IMR-90 (cell line): ENCODE measurements around the gene TMCC1. TPM values are rescaled to one million over a fixed set of nuclear protein-coding genes. Genes with fewer than 3 reads are reported as not detected.
A peak's percentile ranks its signal among the peaks of the same experiment; 100 is the strongest.

ENCODE experiments used
- ATAC-seq: fragments of 200-7000 bp; cut with Tn5 transposase; 2 replicates; pipeline ENCODE4 v1.9.1; 2020; ENCODE audit warnings: low read depth, mild to moderate bottlenecking, moderate library complexity
- BruUV-seq: library from RNA; stranded (reverse); fragments of 400-500 nt; replicated peaks from 2 replicates; lab custom pipeline; 2021; lab: Mats Ljungman, UMichigan
- CTCF ChIA-PET: fragments of 300-600 bp; formaldehyde crosslinking; extraction: SDS; loops from one replicate; lab custom pipeline; 2021; ENCODE audit warnings: antibody characterized with exemption; lab: Yijun Ruan, JAX
- POLR2A ChIA-PET: fragments of 300-600 bp; sonication (Branson Sonifier 250); formaldehyde crosslinking; loops from one replicate; lab custom pipeline; 2022; ENCODE audit warnings: antibody characterized with exemption; ENCODE audit not compliant: unreplicated experiment; lab: Charles Lee
- DNase-seq: peaks from one replicate; pipeline ENCODE4 v3.0.0; 2013
- H2AFZ ChIP-seq: replicated peaks from 2 replicates; pipeline ENCODE3; 2013; ENCODE audit warnings: low read length, mild to moderate bottlenecking; ENCODE audit not compliant: poor library complexity
- H2AK5ac ChIP-seq: 2 replicates; pipeline ENCODE4 v1.6.1; 2013; ENCODE audit warnings: low read depth, low read length, inconsistent platforms
- H2AK9ac ChIP-seq: replicated peaks from 2 replicates; pipeline ENCODE3; 2013; ENCODE audit warnings: mild to moderate bottlenecking, low read depth, low read length, moderate library complexity; ENCODE audit not compliant: poor library complexity
- H2BK120ac ChIP-seq: 2 replicates; pipeline ENCODE4 v1.6.1; 2013; ENCODE audit warnings: low read depth, low read length, inconsistent platforms
- H2BK15ac ChIP-seq: 3 replicates; pipeline ENCODE4 v1.6.1; 2013; ENCODE audit warnings: low read depth, low read length, inconsistent platforms
- H2BK20ac ChIP-seq: 2 replicates; pipeline ENCODE4 v1.6.1; 2013; ENCODE audit warnings: low read depth, mild to moderate bottlenecking, inconsistent platforms, low read length, moderate library complexity
- H2BK5ac ChIP-seq: 2 replicates; pipeline ENCODE4 v1.6.1; 2013; ENCODE audit warnings: mild to moderate bottlenecking, low read depth, low read length, inconsistent platforms; ENCODE audit not compliant: poor library complexity, severe bottlenecking
- H3K14ac ChIP-seq: replicated peaks from 2 replicates; pipeline ENCODE4 v1.6.1; 2013; ENCODE audit warnings: low read depth, low read length, inconsistent platforms
- H3K18ac ChIP-seq: 2 replicates; pipeline ENCODE4 v1.6.1; 2013; ENCODE audit warnings: low read depth, low read length, control low read depth
- H3K23ac ChIP-seq: 2 replicates; pipeline ENCODE4 v1.6.1; 2013; ENCODE audit warnings: low read depth, low read length, inconsistent platforms
- H3K27ac ChIP-seq: 2 replicates; pipeline ENCODE4 v1.5.1; 2013; ENCODE audit warnings: mild to moderate bottlenecking, control low read depth, low read length; ENCODE audit not compliant: insufficient read depth
- H3K27me3 ChIP-seq: 2 replicates; pipeline ENCODE4 v1.6.1; 2013; ENCODE audit warnings: low read length; ENCODE audit not compliant: control insufficient read depth, insufficient read depth
- H3K36me3 ChIP-seq: 2 replicates; pipeline ENCODE4 v1.6.1; 2013; ENCODE audit warnings: low read length, mixed read lengths; ENCODE audit not compliant: control insufficient read depth, insufficient read depth
- H3K4ac ChIP-seq: 2 replicates; pipeline ENCODE4 v1.6.1; 2013; ENCODE audit warnings: low read depth, low read length, inconsistent platforms
- H3K4me1 ChIP-seq: 2 replicates; pipeline ENCODE4 v1.6.1; 2013; ENCODE audit warnings: low read length, mixed read lengths; ENCODE audit not compliant: control insufficient read depth, insufficient read depth
- H3K4me2 ChIP-seq: 2 replicates; pipeline ENCODE4 v1.6.1; 2013; ENCODE audit warnings: low read depth, mild to moderate bottlenecking, control low read depth, low read length, moderate library complexity
- H3K4me3 ChIP-seq: 2 replicates; pipeline ENCODE4 v1.5.1; 2013; ENCODE audit warnings: low read depth, mild to moderate bottlenecking, control low read depth, low read length, moderate library complexity; ENCODE audit not compliant: insufficient read depth
- H3K56ac ChIP-seq: 2 replicates; pipeline ENCODE4 v1.6.1; 2013; ENCODE audit warnings: low read length, inconsistent platforms; ENCODE audit not compliant: insufficient read depth; ENCODE audit errors: extremely low read depth
- H3K79me1 ChIP-seq, 2 experiments: 2 replicates each; pipeline ENCODE4 v1.6.1; 2013; ENCODE audit warnings: low read length in 2 of 2, inconsistent platforms in 1 of 2, low read depth in 1 of 2
- H3K9ac ChIP-seq: 2 replicates; pipeline ENCODE4 v1.6.1; 2013; ENCODE audit warnings: low read depth, low read length, control low read depth
- H3K9me1 ChIP-seq: 2 replicates; pipeline ENCODE4 v1.6.1; 2013; ENCODE audit warnings: low read length, inconsistent platforms; ENCODE audit not compliant: insufficient read depth
- H3K9me3 ChIP-seq: 2 replicates; pipeline ENCODE4 v1.6.1; 2013; ENCODE audit warnings: low read length; ENCODE audit not compliant: control insufficient read depth, insufficient read depth
- H4K20me1 ChIP-seq: 2 replicates; pipeline ENCODE4 v1.6.1; 2013; ENCODE audit warnings: low read length, inconsistent platforms; ENCODE audit not compliant: insufficient read depth
- H4K5ac ChIP-seq: 2 replicates; pipeline ENCODE4 v1.6.1; 2013; ENCODE audit warnings: mild to moderate bottlenecking, low read depth, low read length, control low read depth
- H4K8ac ChIP-seq, 2 experiments: 2 replicates each; pipeline ENCODE4 v1.6.1; 2013; ENCODE audit warnings: low read depth in 2 of 2, low read length in 2 of 2, control low read depth in 1 of 2, inconsistent platforms in 1 of 2
- H4K91ac ChIP-seq: 2 replicates; pipeline ENCODE4 v1.6.1; 2013; ENCODE audit warnings: low read depth, low read length, inconsistent platforms; ENCODE audit not compliant: insufficient read depth
- BHLHE40 ChIP-seq: fragments of 150-350 bp; IDR thresholded peaks from 2 replicates; pipeline ENCODE4 v1.6.1; 2016; ENCODE audit warnings: mild to moderate bottlenecking, low read depth, low read length
- CEBPB ChIP-seq: IDR thresholded peaks from 2 replicates; pipeline ENCODE4 v1.6.1; 2012; ENCODE audit warnings: low read depth, low read length, improper control_type of control experiment
- CHD1 ChIP-seq: IDR thresholded peaks from 2 replicates; pipeline ENCODE4 v1.6.1; 2012; ENCODE audit warnings: low read depth, low read length, improper control_type of control experiment
- CTCF ChIP-seq: conservative IDR thresholded peaks from 2 replicates; pipeline ENCODE4 v1.5.1; 2012; ENCODE audit warnings: mild to moderate bottlenecking, low read depth, low read length, improper control_type of control experiment
- ELK1 ChIP-seq: fragments of 150-350 bp; IDR thresholded peaks from 2 replicates; pipeline ENCODE4 v1.6.1; 2016; ENCODE audit warnings: low read depth, mild to moderate bottlenecking, low read length, moderate library complexity, borderline replicate concordance
- FOS ChIP-seq: fragments of 150-350 bp; IDR thresholded peaks from 2 replicates; pipeline ENCODE4 v1.6.1; 2016; ENCODE audit warnings: low read depth, low read length
- MAFK ChIP-seq: IDR thresholded peaks from 2 replicates; pipeline ENCODE4 v1.6.1; 2012; ENCODE audit warnings: low read depth, low read length, improper control_type of control experiment
- MAZ ChIP-seq: IDR thresholded peaks from 2 replicates; pipeline ENCODE4 v1.6.1; 2012; ENCODE audit warnings: low read depth, mild to moderate bottlenecking, low read length, improper control_type of control experiment, moderate library complexity, borderline replicate concordance
- MXI1 ChIP-seq: IDR thresholded peaks from 2 replicates; pipeline ENCODE4 v1.6.1; 2012; ENCODE audit warnings: low read depth, mild to moderate bottlenecking, low read length, moderate library complexity, borderline replicate concordance
- POLR2A ChIP-seq: IDR thresholded peaks from 2 replicates; pipeline ENCODE4 v1.6.1; 2012; ENCODE audit warnings: mild to moderate bottlenecking, low read depth, low read length
- RAD21 ChIP-seq: IDR thresholded peaks from 2 replicates; pipeline ENCODE4 v1.6.1; 2012; ENCODE audit warnings: low read length, improper control_type of control experiment
- RCOR1 ChIP-seq: IDR thresholded peaks from 2 replicates; pipeline ENCODE4 v1.6.1; 2012; ENCODE audit warnings: mild to moderate bottlenecking, low read length, improper control_type of control experiment; ENCODE audit not compliant: insufficient replicate concordance
- RFX5 ChIP-seq: IDR thresholded peaks from 2 replicates; pipeline ENCODE4 v1.8.0; 2012; ENCODE audit warnings: low read depth, mild to moderate bottlenecking, low read length, moderate library complexity
- SMC3 ChIP-seq: fragments of 150-350 bp; IDR thresholded peaks from 2 replicates; pipeline ENCODE4 v1.6.1; 2016; ENCODE audit warnings: low read depth, mild to moderate bottlenecking, antibody characterized with exemption, low read length, moderate library complexity
- USF2 ChIP-seq: fragments of 150-350 bp; IDR thresholded peaks from 2 replicates; pipeline ENCODE4 v1.6.1; 2017; ENCODE audit warnings: mild to moderate bottlenecking, antibody characterized with exemption, low read length, low read depth
- WGBS, 2 experiments: methylation state at CpG; one replicate each; pipeline versions ENCODE4 v1.1.5 to v1.1.7; 2013; ENCODE audit warnings: missing lambda C conversion rate in 2 of 2; ENCODE audit not compliant: insufficient read length in 1 of 2; ENCODE audit errors: extremely low coverage in 2 of 2; 5-methylcytosine and 5-hydroxymethylcytosine counted together
- dilution Hi-C: fragments of 300-500 bp; cut with HindIII; formaldehyde crosslinking; loops from one replicate; pipeline ENCODE4 v1.14.3; 2018; ENCODE audit warnings: low sequenced_read_pairs; ENCODE audit not compliant: unreplicated experiment
- in situ Hi-C: fragments of 300-500 bp; cut with MboI; formaldehyde crosslinking; loops from 3 replicates; pipeline ENCODE4 v1.14.3; 2019; ENCODE audit warnings: low sequenced_read_pairs, inconsistent platforms, mixed read lengths
- intact Hi-C: fragments of 100-400 bp; cut with micrococcal nuclease; formaldehyde crosslinking; loops from 2 replicates; pipeline ENCODE4 v1.10.0; 2022
- polyA plus RNA-seq, 3 experiments: library from polyadenylated mRNA; depleted of rRNA; stranded (reverse); fragments of >200 nt; gene quantifications; 2 replicates each; pipeline ENCODE4 v1.2.3, GENCODE V29; 2012; ENCODE audit warnings: low replicate concordance in 1 of 3
- total RNA-seq: library from RNA; depleted of rRNA; stranded (reverse); fragments of >200 nt; gene quantifications from 2 replicates; pipeline ENCODE4 v1.2.3, GENCODE V29; 2012

The TMCC1 gene
- total and polyA plus RNA-seq, 2 of the 4 experiments (the other 2 are of a cell fraction), result 5.0 to 7.3 TPM

GRCh38 chr3:129855170-129855831 is 38.2 kb downstream of the TMCC1 start:
- dilution Hi-C loops, result no loop called here
- H2AFZ ChIP-seq, result no peak overlapping the region
- H3K4me1 ChIP-seq, result peaks cover 6% of the 10 kb centered on the region
- H3K9ac ChIP-seq, result no peak overlapping the region
- H3K4me3 ChIP-seq, result no peak overlapping the region
- peak overlapping the region; percentile 34; the same call in 1 of the 2 replicates for H4K5ac ChIP-seq
- peaks cover 2% of the 10 kb centered on the region for H3K36me3 ChIP-seq
- peak overlapping the region; percentile 78 for H3K4me2 ChIP-seq
- peaks cover 22 to 29% of the 10 kb centered on the region in 2 experiments for H3K79me1 ChIP-seq
- WGBS, 2 experiments, result no CpG with 5 or more reads among the region's 2 CpGs
- H2BK5ac ChIP-seq, result peak overlapping the region; percentile 67
- peak overlapping the region; percentile 39 for H2BK120ac ChIP-seq
- DNase-seq (peak; percentile 12), ATAC-seq (peak; percentile 37)
- ChIA-PET POLR2A (no interaction called here), CTCF (interaction anchor here (0.6 to 0.7 kb wide), 2 partner anchors 25 to 181 kb away, joined by 4 to 7 read pairs; no protein-coding TSS in a partner anchor)
- H4K91ac ChIP-seq, result peak overlapping the region; percentile 26; the same call in 1 of the 2 replicates
- H3K4ac ChIP-seq, result peak overlapping the region; percentile 64; the same call in 1 of the 2 replicates
- H2AK9ac ChIP-seq, result no peak overlapping the region
- H3K23ac ChIP-seq, result peak overlapping the region; percentile 74
- H3K9me3 ChIP-seq, result no peaks in the 10 kb centered on the region
- intact Hi-C loops, result no loop called here
- in situ Hi-C loops, result no loop called here
- H3K14ac ChIP-seq, result peak overlapping the region; percentile 73
- peak overlapping the region; percentile 93 for H3K18ac ChIP-seq
- no peak overlapping the region for H3K56ac ChIP-seq
- H2AK5ac ChIP-seq, result no peak overlapping the region
- H4K20me1 ChIP-seq, result no peaks in the 10 kb centered on the region
- peak overlapping the region; percentile 56; the same call in 1 of the 2 replicates for H3K27ac ChIP-seq
- H2BK20ac ChIP-seq, result 0 out of 2 replicates have a peak overlapping the region, but pooled peaks have one; percentile 43
- peaks cover 8% of the 10 kb centered on the region; the same call in 1 of the 2 replicates for H3K9me1 ChIP-seq
- no peak overlapping the region for H2BK15ac ChIP-seq
- BruUV-seq, result no TSS peak
- no peaks in the 10 kb centered on the region for H3K27me3 ChIP-seq
- peak overlapping the region in 1 of 2 experiments; percentile 44; a peak in 2 of 4 replicates for H4K8ac ChIP-seq
- TF ChIP-seq RAD21 (no peak), ELK1 (no peak), POLR2A (no peak), USF2 (no peak), MXI1 (no peak), BHLHE40 (no peak), CTCF (no peak), FOS (no peak), RCOR1 (no peak), MAZ (no peak), MAFK (no peak), CHD1 (no peak), RFX5 (no peak), SMC3 (no peak), CEBPB (no peak)
